ENCODE results near the gene C1GALT1C1L.

DNA sequence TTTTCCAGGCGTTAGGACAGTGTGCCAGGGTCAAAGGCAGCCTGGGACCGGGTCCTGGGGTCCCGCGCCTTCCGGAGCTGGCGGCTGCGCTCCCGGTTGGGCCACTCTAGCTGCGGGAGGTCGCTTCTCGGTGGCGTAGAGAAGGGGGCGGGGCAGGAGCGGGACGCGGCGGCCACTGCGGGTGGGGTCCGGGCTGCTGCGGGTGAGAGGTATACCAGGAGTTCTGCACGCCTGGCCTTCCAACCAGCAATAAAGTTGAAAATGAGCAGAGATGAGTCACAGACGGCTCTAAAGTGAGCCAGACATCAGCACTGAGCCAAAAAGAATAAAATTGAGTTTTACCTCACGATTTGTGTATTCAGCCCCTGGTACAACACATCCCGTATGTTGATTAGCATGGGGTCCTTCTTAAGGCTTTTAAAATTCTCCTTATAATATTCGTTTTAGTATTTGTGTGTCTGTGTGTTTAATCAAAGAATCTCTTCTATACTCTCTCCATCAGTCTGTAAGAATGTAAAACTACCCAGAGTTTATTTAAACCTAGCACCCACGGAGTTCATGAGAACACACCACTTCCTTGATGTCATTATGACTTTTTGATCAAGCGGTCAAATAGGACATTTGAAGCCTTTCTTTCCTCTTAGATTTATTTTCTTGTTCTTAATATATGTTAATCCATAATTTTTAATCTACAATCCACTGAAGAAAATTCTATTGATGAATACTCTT is at the start of gene C1GALT1C1L:
- TF ChIP-seq, protein P1, sequence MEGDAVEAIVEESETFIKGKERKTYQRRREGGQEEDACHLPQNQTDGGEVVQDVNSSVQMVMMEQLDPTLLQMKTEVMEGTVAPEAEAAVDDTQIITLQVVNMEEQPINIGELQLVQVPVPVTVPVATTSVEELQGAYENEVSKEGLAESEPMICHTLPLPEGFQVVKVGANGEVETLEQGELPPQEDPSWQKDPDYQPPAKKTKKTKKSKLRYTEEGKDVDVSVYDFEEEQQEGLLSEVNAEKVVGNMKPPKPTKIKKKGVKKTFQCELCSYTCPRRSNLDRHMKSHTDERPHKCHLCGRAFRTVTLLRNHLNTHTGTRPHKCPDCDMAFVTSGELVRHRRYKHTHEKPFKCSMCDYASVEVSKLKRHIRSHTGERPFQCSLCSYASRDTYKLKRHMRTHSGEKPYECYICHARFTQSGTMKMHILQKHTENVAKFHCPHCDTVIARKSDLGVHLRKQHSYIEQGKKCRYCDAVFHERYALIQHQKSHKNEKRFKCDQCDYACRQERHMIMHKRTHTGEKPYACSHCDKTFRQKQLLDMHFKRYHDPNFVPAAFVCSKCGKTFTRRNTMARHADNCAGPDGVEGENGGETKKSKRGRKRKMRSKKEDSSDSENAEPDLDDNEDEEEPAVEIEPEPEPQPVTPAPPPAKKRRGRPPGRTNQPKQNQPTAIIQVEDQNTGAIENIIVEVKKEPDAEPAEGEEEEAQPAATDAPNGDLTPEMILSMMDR (IDR thresholded peaks at IDR 0.05) = no peak
- peak; percentile 24 to 64 (median 51) for TF ChIP-seq POLR2AphosphoS5 (IDR thresholded peaks at IDR 0.05)
